GM12878 (cell line): ENCODE data around the gene RECQL5. TPM values are rescaled to one million over a fixed set of nuclear protein-coding genes. Genes with fewer than 3 reads are reported as not detected.

Experiments used
- BHLHE40 ChIP-seq, 2 experiments: fragments of 450-650 bp in 1 of 2; IDR thresholded peaks; 2 replicates each; pipeline ENCODE4 v1.6.1; 2011 to 2017; ENCODE audit warnings: low read depth in 2 of 2, borderline replicate concordance in 1 of 2, improper control_type of control experiment in 1 of 2, low read length in 1 of 2, mild to moderate bottlenecking in 1 of 2
- CHD2 ChIP-seq: IDR thresholded peaks from 2 replicates; pipeline ENCODE4 v1.6.1; 2011; ENCODE audit warnings: low read depth, low read length, improper control_type of control experiment, borderline replicate concordance
- E2F4 ChIP-seq: IDR thresholded peaks from 2 replicates; pipeline ENCODE4 v1.6.1; 2012; ENCODE audit warnings: low read depth, low read length, improper control_type of control experiment
- EP300 ChIP-seq, 2 experiments: fragments of 150-350 bp in 1 of 2; IDR thresholded peaks; 2 replicates each; pipeline ENCODE4 v1.6.1; 2011 to 2012; ENCODE audit warnings: low read depth in 2 of 2, low read length in 2 of 2, borderline replicate concordance in 1 of 2, improper control_type of control experiment in 1 of 2, inconsistent platforms in 1 of 2; ENCODE audit not compliant: control insufficient read depth in 1 of 2
- EZH2 ChIP-seq: IDR thresholded peaks from 2 replicates; pipeline ENCODE4 v1.6.1; 2012; ENCODE audit warnings: low read depth, mild to moderate bottlenecking, control low read depth, inconsistent platforms, low read length, borderline replicate concordance; ENCODE audit not compliant: control insufficient read depth
- IRF4 ChIP-seq: IDR thresholded peaks from 2 replicates; pipeline ENCODE4 v1.6.1; 2011; ENCODE audit warnings: low read depth, low read length
- IRF5 ChIP-seq: fragments of 450-650 bp; IDR thresholded peaks from 2 replicates; pipeline ENCODE4 v1.6.1; 2017; ENCODE audit warnings: borderline replicate concordance
- MLLT1 ChIP-seq: fragments of 450-650 bp; IDR thresholded peaks from 2 replicates; pipeline ENCODE4 v1.6.1; 2016; ENCODE audit warnings: mild to moderate bottlenecking
- MTA2 ChIP-seq: fragments of 450-650 bp; IDR thresholded peaks from 2 replicates; pipeline ENCODE4 v1.6.1; 2016; ENCODE audit warnings: low read depth, mild to moderate bottlenecking, moderate library complexity
- NFIC ChIP-seq: IDR thresholded peaks from 2 replicates; pipeline ENCODE4 v1.6.1; 2012; ENCODE audit warnings: low read depth, mild to moderate bottlenecking, inconsistent platforms, low read length, moderate library complexity
- NFXL1 ChIP-seq: fragments of 450-650 bp; IDR thresholded peaks from 2 replicates; pipeline ENCODE4 v1.6.1; 2017; ENCODE audit warnings: antibody characterized with exemption, mild to moderate bottlenecking, borderline replicate concordance
- NFYB ChIP-seq: IDR thresholded peaks from 2 replicates; pipeline ENCODE4 v1.6.1; 2011; ENCODE audit warnings: low read depth, mild to moderate bottlenecking, low read length, improper control_type of control experiment, moderate library complexity; ENCODE audit not compliant: insufficient read depth
- NR2C2 ChIP-seq: IDR thresholded peaks from 2 replicates; pipeline ENCODE4 v1.6.1; 2011; ENCODE audit warnings: borderline replicate concordance, low read depth; ENCODE audit not compliant: control insufficient read depth, insufficient read length
- PML ChIP-seq: IDR thresholded peaks from 2 replicates; pipeline ENCODE4 v1.6.1; 2012; ENCODE audit warnings: low read length, inconsistent platforms
- RFX5 ChIP-seq: IDR thresholded peaks from 2 replicates; pipeline ENCODE4 v1.6.1; 2011; ENCODE audit warnings: low read depth, low read length, improper control_type of control experiment
- SIX5 ChIP-seq: IDR thresholded peaks from 2 replicates; pipeline ENCODE4 v1.6.1; 2011; ENCODE audit warnings: mild to moderate bottlenecking, low read depth, low read length, moderate library complexity; ENCODE audit not compliant: severe bottlenecking
- SMC3 ChIP-seq: IDR thresholded peaks from 2 replicates; pipeline ENCODE4 v1.6.1; 2011; ENCODE audit warnings: low read length, improper control_type of control experiment, borderline replicate concordance
- SP1 ChIP-seq: IDR thresholded peaks from one replicate; pipeline ENCODE4 v1.6.1; 2011; ENCODE audit warnings: low read depth, low read length
- STAT3 ChIP-seq: IDR thresholded peaks from 2 replicates; pipeline ENCODE4 v1.6.1; 2011; ENCODE audit warnings: low read depth, low read length, improper control_type of control experiment
- TCF12 ChIP-seq: IDR thresholded peaks from 2 replicates; pipeline ENCODE4 v1.6.1; 2011; ENCODE audit warnings: low read depth, mild to moderate bottlenecking, low read length
- ZBTB33 ChIP-seq: fragments of 450-650 bp; IDR thresholded peaks from 2 replicates; pipeline ENCODE4 v1.6.1; 2017; ENCODE audit warnings: mild to moderate bottlenecking
- ZNF24 ChIP-seq: fragments of 450-650 bp; IDR thresholded peaks from 2 replicates; pipeline ENCODE4 v1.6.1; 2017; ENCODE audit warnings: antibody characterized with exemption, mild to moderate bottlenecking
- ZNF384 ChIP-seq: IDR thresholded peaks from 2 replicates; pipeline ENCODE4 v1.6.1; 2012; ENCODE audit warnings: low read depth, mild to moderate bottlenecking, low read length, improper control_type of control experiment, borderline replicate concordance
- ZSCAN29 ChIP-seq: fragments of 450-650 bp; IDR thresholded peaks from 2 replicates; pipeline ENCODE4 v1.6.1; 2017; ENCODE audit warnings: mild to moderate bottlenecking, moderate library complexity
- polyA plus RNA-seq, 11 experiments: library from polyadenylated mRNA; depleted of rRNA in 4 of 11; unstranded in 6 of 11; stranded (reverse) in 5 of 11; fragments of >200 nt; fragmentation: Nextera tagmentation in 4 of 11; fragmentation: Illumina TruSeq in 1 of 11; extraction: Ambion mirVana in 4 of 11; extraction: Trizol in 1 of 11; gene quantifications; 1 replicate in 1 of 11; 2 replicates in 10 of 11; pipeline versions ENCODE4 v1.2.1 to v1.2.3, GENCODE V29; 2011 to 2016; ENCODE audit warnings: inconsistent platforms in 2 of 11, missing spikeins in 2 of 11, low read depth in 1 of 11
- total RNA-seq, 4 experiments: library from RNA; depleted of rRNA in 3 of 4; stranded (reverse); fragments of >200 nt in 3 of 4; fragmentation: Illumina TruSeq in 1 of 4; extraction: Trizol in 1 of 4; gene quantifications; 2 replicates each; pipeline versions ENCODE4 v1.2.1 to v1.2.3, GENCODE V29; 2013 to 2021

Gene RECQL5
- total and polyA plus RNA-seq, 10 of the 15 experiments (the other 5 are each of a cell fraction or from before 2014, with no cell fraction given) = 3.6 to 30.6 (median 20.1) TPM

- TF ChIP-seq ZBTB33 (no peak), E2F4 (no peak), ZSCAN29 (no peak), SMC3 (peak; percentile 42), NFIC (no peak), ZNF384 (no peak), MTA2 (no peak), IRF4 (no peak), NFYB (no peak), MLLT1 (no peak), NFXL1 (0 out of 2 replicates have a peak, but pooled peaks have one; percentile 47), TCF12 (no peak), BHLHE40 (IDR thresholded peaks at IDR 0.05; ENCODE audit: borderline replicate concordance in 1 of 2, low read depth in 2 of 2, low read length in 1 of 2) (peak in 1 of 2 experiments; percentile 33; a peak in 1 of 4 replicates), CHD2 (no peak), SIX5 (no peak), SP1 (no peak), EP300 (IDR thresholded peaks at IDR 0.05; ENCODE audit: borderline replicate concordance in 1 of 2, control insufficient read depth in 1 of 2, low read depth in 2 of 2, low read length in 2 of 2) (no peak), EZH2 (no peak), ZNF24 (no peak), RFX5 (no peak), IRF5 (no peak), NR2C2 (no peak), STAT3 (no peak), PML (no peak)
Observed at GRCh38 chr17:75589012-75589918, 77.7 kb downstream of the RECQL5 start (continued).
